ENCODE measurements around the gene APBA2.

DNA sequence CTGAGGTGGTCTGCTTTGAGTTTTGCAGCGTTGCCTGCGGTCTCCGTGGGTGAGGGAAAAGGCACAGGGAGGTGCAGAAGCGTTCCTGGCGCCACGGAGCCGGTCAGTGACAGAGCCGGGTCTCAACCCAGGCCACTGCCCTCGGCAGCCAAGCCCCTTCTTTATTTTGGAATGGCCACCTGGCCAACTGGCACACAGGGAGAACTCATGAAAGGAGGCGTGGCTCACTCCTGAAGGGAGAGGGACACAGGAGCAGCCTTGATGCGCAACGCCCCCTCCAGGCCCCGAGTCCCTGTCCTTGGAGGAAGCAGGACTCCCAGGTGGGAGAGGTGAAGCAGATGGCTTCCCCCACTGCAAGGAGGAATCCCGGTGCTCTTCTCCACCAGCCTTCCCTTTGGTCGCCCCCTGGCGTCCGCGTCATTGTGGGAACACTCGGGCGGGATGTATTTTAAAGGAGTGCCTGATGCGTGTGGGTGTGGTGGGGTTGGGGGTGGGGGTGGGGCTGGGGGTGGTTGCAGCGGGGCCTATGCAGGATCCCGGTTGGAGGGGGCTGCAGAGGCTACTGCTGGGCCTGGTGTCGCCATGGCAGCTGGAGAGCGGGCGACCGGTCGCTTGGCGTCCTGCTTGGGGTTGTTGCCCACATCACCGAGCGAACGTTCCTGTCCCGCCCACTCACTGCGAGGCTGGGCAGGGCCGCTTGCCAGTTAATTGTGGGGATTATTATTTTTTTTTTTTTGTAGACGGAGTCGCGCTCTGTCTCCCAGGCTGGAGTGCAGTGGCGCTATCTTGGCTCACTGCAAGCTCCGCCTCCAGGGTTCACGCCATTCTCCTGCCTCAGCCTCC, 32.6 kb downstream of the APBA2 start:
- TF ChIP-seq, protein P1, sequence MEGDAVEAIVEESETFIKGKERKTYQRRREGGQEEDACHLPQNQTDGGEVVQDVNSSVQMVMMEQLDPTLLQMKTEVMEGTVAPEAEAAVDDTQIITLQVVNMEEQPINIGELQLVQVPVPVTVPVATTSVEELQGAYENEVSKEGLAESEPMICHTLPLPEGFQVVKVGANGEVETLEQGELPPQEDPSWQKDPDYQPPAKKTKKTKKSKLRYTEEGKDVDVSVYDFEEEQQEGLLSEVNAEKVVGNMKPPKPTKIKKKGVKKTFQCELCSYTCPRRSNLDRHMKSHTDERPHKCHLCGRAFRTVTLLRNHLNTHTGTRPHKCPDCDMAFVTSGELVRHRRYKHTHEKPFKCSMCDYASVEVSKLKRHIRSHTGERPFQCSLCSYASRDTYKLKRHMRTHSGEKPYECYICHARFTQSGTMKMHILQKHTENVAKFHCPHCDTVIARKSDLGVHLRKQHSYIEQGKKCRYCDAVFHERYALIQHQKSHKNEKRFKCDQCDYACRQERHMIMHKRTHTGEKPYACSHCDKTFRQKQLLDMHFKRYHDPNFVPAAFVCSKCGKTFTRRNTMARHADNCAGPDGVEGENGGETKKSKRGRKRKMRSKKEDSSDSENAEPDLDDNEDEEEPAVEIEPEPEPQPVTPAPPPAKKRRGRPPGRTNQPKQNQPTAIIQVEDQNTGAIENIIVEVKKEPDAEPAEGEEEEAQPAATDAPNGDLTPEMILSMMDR (conservative IDR thresholded peaks at IDR 0.05; ENCODE audit: low read length): no peak
- no peak for TF ChIP-seq EZH2phosphoT487 (IDR thresholded peaks at IDR 0.05; ENCODE audit: borderline replicate concordance, low read depth, low read length)

Data from OCI-LY7 (cell line).